Body of pancreas (tissue), 4 donors: Measurements from ENCODE around the gene IFNGR1.

Experiments used
- POLR2A ChIP-seq, 3 donors: fragments of 450-650 bp; IDR thresholded peaks; one replicate each; pipeline ENCODE4 v1.6.1; 2016; ENCODE audit warnings: antibody characterized with exemption in 3 of 3, mild to moderate bottlenecking in 2 of 3
- TF ChIP-seq, protein P1 (sequence below), 7 experiments: fragments of 450-650 bp in 4 of 7; fragments of 200-600 bp in 3 of 7; sonication (generic) in 3 of 7; IDR thresholded peaks; one replicate each; pipeline ENCODE4 v1.5.1; 2016 to 2019; ENCODE audit warnings: antibody characterized with exemption in 7 of 7

DNA sequence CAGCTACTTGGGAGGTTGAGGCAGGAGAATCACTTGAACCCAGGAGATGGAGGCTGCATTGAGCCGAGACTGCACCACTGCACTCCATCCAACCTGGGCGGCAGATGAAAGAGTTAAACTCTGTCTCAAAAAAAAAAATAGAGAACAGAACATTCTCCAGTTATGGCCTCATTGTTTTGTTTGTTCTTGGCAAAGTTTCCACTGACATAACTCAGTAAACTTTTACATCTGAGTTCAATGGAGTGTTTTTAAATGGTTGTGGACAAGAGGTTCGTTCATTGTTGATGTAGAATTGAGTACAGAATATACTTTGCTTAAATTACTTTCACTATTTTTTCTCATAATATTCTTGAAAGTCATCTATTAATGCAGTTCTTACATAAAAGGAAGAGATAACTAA, 42.2 kb upstream of the IFNGR1 start:
- TF ChIP-seq, protein P1, sequence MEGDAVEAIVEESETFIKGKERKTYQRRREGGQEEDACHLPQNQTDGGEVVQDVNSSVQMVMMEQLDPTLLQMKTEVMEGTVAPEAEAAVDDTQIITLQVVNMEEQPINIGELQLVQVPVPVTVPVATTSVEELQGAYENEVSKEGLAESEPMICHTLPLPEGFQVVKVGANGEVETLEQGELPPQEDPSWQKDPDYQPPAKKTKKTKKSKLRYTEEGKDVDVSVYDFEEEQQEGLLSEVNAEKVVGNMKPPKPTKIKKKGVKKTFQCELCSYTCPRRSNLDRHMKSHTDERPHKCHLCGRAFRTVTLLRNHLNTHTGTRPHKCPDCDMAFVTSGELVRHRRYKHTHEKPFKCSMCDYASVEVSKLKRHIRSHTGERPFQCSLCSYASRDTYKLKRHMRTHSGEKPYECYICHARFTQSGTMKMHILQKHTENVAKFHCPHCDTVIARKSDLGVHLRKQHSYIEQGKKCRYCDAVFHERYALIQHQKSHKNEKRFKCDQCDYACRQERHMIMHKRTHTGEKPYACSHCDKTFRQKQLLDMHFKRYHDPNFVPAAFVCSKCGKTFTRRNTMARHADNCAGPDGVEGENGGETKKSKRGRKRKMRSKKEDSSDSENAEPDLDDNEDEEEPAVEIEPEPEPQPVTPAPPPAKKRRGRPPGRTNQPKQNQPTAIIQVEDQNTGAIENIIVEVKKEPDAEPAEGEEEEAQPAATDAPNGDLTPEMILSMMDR (IDR thresholded peaks at IDR 0.05), result no peak
- no peak for TF ChIP-seq POLR2A (IDR thresholded peaks at IDR 0.05)
